CD4-positive, alpha-beta T cell (primary cell): ENCODE data around the gene OXA1L. TPM values are rescaled to one million over a fixed set of nuclear protein-coding genes. Genes with fewer than 3 reads are reported as not detected.

Experiments
- ATAC-seq: fragments of 200-7000 bp; cut with Tn5 transposase; one replicate; pipeline ENCODE4 v1.10.0; 2022; ENCODE audit warnings: mild to moderate bottlenecking; ENCODE audit not compliant: poor library complexity
- CTCF ChIA-PET: fragments of 350-600 bp; sonication (Branson Sonifier 250); formaldehyde crosslinking; loops from one replicate; lab custom pipeline; 2021; ENCODE audit warnings: antibody characterized with exemption, inconsistent platforms; lab: Charles Lee
- POLR2A ChIA-PET: fragments of 350-600 bp; sonication (Branson Sonifier 250); formaldehyde crosslinking; loops from one replicate; lab custom pipeline; 2021; ENCODE audit warnings: antibody characterized with exemption, inconsistent platforms; lab: Charles Lee
- DNase-seq, 14 experiments: peaks; one replicate each; pipeline ENCODE4 v3.0.0-alpha.2; 2013 to 2020; ENCODE audit warnings: mixed read lengths in 2 of 14
- H3K27ac ChIP-seq, 2 donors: one replicate each; pipeline versions ENCODE4 v1.5.1 to v1.7.0; 2013; ENCODE audit warnings: low read length in 2 of 2, low read depth in 1 of 2, mild to moderate bottlenecking in 1 of 2
- H3K27me3 ChIP-seq, 2 experiments: 1 replicate in 1 of 2; 2 replicates in 1 of 2; pipeline versions ENCODE4 v1.6.1 to v1.7.0; 2013; ENCODE audit warnings: low read length in 2 of 2, control low read depth in 1 of 2, mild to moderate bottlenecking in 1 of 2, moderate library complexity in 1 of 2; ENCODE audit not compliant: insufficient read depth in 2 of 2, control insufficient read depth in 1 of 2
- H3K36me3 ChIP-seq: one replicate; pipeline ENCODE4 v1.6.1; 2013; ENCODE audit warnings: low read length, control low read depth; ENCODE audit not compliant: insufficient read depth
- H3K4me1 ChIP-seq: one replicate; pipeline ENCODE4 v1.6.1; 2013; ENCODE audit warnings: low read length, control low read depth; ENCODE audit not compliant: insufficient read depth
- H3K4me3 ChIP-seq: one replicate; pipeline ENCODE4 v1.5.1; 2013; ENCODE audit warnings: mild to moderate bottlenecking, low read length, moderate library complexity
- H3K9me3 ChIP-seq, 2 experiments: 1 replicate in 1 of 2; 2 replicates in 1 of 2; pipeline versions ENCODE4 v1.6.1 to v1.7.0; 2013; ENCODE audit warnings: low read length in 2 of 2, mild to moderate bottlenecking in 2 of 2, control low read depth in 1 of 2, moderate library complexity in 1 of 2; ENCODE audit not compliant: control insufficient read depth in 1 of 2, insufficient read depth in 1 of 2
- H3K27ac Mint-ChIP-seq: one replicate; pipeline ENCODE4 v1.8.0; 2020; ENCODE audit warnings: mixed read lengths
- H3K27me3 Mint-ChIP-seq: one replicate; pipeline ENCODE4 v1.8.0; 2021; ENCODE audit warnings: mixed read lengths
- H3K36me3 Mint-ChIP-seq: one replicate; pipeline ENCODE4 v1.8.0; 2021; ENCODE audit warnings: low read depth, mixed read lengths
- H3K4me1 Mint-ChIP-seq: one replicate; pipeline ENCODE4 v1.8.0; 2021; ENCODE audit warnings: low read depth, mixed read lengths
- H3K4me3 Mint-ChIP-seq: one replicate; pipeline ENCODE4 v1.8.0; 2020; ENCODE audit warnings: mild to moderate bottlenecking, mixed read lengths
- H3K9me3 Mint-ChIP-seq: one replicate; pipeline ENCODE4 v1.8.0; 2020; ENCODE audit warnings: mixed read lengths
- intact Hi-C, 2 experiments: fragments of 100-400 bp; cut with DNase I in 1 of 2; cut with micrococcal nuclease in 1 of 2; formaldehyde crosslinking; loops; one replicate each; pipeline versions ENCODE4 v1.15.1 to v1.9.0; 2023 to 2025; cut with DNase I, micrococcal nuclease
- total RNA-seq, 174 experiments: library from RNA in 2 of 174; stranded (reverse) in 2 of 174; gene quantifications; one replicate each; pipeline ENCODE4 v1.2.3 and lab custom pipeline; 2021 to 2026
- TF ChIP-seq, protein P1 (sequence below): fragments of 200-600 bp; IDR thresholded peaks from one replicate; pipeline ENCODE4 v1.8.0; 2022; ENCODE audit warnings: antibody characterized with exemption, mild to moderate bottlenecking

The OXA1L gene
- total RNA-seq, 2 experiments from 2014 or later = 176 to 177 TPM

DNA sequence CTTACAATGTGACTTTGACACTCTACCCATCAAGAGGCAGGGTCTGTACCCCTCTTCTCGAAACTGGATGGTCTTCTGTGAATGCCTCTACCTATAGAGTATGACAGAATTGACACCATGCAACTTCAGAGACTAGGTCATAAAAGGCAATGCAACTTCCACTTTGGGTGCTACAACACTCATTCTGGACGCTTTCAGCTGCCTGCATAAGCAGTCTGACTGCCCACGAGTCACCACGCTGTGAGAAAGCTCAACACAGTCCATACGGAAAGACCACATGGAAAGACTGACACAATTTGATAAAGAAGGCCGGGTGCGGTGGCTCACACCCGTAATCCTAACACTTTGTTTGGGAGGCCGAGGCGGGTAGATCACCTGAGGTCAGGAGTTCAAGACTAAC lies 33.9 kb downstream of the OXA1L start:
- H3K27me3 Mint-ChIP-seq = peaks cover 49% of the 10 kb centered on the region
- intact Hi-C loops = loop anchor here in 1 of 2 experiments (5.0 to 10.0 kb wide), 2 partner anchors 58 to 186 kb away; no protein-coding TSS in a partner anchor

DNA sequence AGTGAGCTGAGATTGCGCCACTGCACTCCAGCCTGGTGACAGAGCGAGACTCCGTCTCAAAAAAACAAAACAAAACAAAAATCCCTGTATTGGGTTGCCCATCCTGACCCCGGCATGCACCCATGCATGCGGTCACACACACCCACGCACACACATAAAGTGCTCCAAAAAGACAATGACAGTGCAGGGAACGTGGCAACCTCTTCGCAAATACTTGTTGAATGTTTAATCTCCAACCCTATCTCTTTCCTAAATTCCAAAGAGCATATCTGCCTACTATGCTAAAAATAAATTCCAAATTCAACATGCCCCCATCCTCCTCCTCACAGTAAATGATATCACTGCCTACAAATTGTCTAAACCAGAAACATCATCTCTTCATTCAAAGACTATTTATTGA lies 35.2 kb downstream of the OXA1L start:
- TF ChIP-seq, protein P1, sequence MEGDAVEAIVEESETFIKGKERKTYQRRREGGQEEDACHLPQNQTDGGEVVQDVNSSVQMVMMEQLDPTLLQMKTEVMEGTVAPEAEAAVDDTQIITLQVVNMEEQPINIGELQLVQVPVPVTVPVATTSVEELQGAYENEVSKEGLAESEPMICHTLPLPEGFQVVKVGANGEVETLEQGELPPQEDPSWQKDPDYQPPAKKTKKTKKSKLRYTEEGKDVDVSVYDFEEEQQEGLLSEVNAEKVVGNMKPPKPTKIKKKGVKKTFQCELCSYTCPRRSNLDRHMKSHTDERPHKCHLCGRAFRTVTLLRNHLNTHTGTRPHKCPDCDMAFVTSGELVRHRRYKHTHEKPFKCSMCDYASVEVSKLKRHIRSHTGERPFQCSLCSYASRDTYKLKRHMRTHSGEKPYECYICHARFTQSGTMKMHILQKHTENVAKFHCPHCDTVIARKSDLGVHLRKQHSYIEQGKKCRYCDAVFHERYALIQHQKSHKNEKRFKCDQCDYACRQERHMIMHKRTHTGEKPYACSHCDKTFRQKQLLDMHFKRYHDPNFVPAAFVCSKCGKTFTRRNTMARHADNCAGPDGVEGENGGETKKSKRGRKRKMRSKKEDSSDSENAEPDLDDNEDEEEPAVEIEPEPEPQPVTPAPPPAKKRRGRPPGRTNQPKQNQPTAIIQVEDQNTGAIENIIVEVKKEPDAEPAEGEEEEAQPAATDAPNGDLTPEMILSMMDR = no peak
- H3K4me1 Mint-ChIP-seq = no peaks in the 10 kb centered on the region
- H3K27me3 Mint-ChIP-seq = peaks cover 45% of the 10 kb centered on the region
- Histone ChIP-seq H3K4me3 (no peak overlapping the region), H3K27ac (no peak overlapping the region), H3K27me3 (peaks cover 0 to 5% of the 10 kb centered on the region in 2 experiments), H3K36me3 (no peaks in the 10 kb centered on the region), H3K9me3 (no peaks in the 10 kb centered on the region), H3K4me1 (no peaks in the 10 kb centered on the region)
- intact Hi-C loops = loop anchor here in 1 of 2 experiments (5.0 to 10.0 kb wide), 2 partner anchors 59 to 187 kb away; no protein-coding TSS in a partner anchor
- DNase-seq = no peak
- ChIA-PET CTCF (no interaction called here), POLR2A (no interaction called here)
- H3K4me3 Mint-ChIP-seq = no peak overlapping the region
- no peak overlapping the region for H3K27ac Mint-ChIP-seq
- H3K36me3 Mint-ChIP-seq = no peaks in the 10 kb centered on the region
- no peak for ATAC-seq
- H3K9me3 Mint-ChIP-seq = no peaks in the 10 kb centered on the region

More for the DNA sequence above, 33.9 kb downstream of the OXA1L start:
- DNase-seq = no peak
- no peak for ATAC-seq
- ChIA-PET CTCF (no interaction called here), POLR2A (no interaction called here)
- no peak overlapping the region for H3K4me3 ChIP-seq
- Mint-ChIP-seq H3K27ac (no peak overlapping the region), H3K9me3 (no peaks in the 10 kb centered on the region), H3K36me3 (no peaks in the 10 kb centered on the region), H3K4me3 (no peak overlapping the region), H3K4me1 (no peaks in the 10 kb centered on the region)
- H3K27ac ChIP-seq = no peak overlapping the region
- H3K36me3 ChIP-seq = no peaks in the 10 kb centered on the region
- H3K9me3 ChIP-seq = no peaks in the 10 kb centered on the region
- TF ChIP-seq, protein P1 = no peak
- H3K4me1 ChIP-seq = no peaks in the 10 kb centered on the region
- peaks cover 0 to 5% of the 10 kb centered on the region in 2 experiments for H3K27me3 ChIP-seq

DNA sequence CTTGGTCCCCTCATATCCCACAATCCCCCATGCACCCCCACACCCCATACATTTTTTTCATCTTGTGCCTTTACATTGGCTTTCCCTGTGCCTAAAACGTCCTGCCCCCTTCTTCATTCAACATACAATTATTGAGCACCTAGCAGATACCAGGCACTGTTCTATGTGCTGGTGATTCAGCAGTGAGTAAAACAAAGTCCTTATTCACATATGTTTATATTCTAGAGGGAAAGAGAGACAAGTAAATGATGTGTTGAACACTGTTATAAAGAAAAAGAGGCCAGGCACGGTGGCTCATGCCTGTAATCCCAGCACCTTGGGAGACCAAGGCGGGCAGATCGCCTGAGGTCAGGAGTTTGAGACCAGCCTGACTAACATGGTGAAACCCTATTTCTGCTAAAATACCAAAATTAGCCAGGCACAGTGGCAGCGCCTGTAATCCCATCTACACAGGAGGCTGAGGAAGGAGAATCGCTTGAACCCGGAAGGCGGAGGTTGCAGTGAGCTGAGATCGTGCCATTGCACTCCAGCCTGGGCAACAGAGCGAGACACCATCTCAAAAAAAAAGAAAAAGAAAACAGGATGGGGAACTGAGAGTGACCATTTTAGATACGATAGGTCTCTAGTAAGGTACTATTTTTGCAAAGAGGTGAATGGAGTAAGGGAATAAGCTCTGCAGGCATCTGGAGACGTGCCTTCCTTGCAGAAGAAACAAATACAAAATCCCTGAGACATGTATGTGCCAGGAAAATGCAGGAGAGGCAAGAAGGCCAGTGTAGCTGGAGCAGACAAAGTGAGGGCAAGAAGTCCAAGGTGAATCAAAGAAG lies 36.6 kb downstream of the OXA1L start:
- no peak overlapping the region for H3K27ac ChIP-seq

More for the DNA sequence above, 36.6 kb downstream of the OXA1L start:
- Histone ChIP-seq H3K4me3 (no peak overlapping the region), H3K4me1 (no peaks in the 10 kb centered on the region), H3K36me3 (no peaks in the 10 kb centered on the region), H3K27me3 (peaks cover 0 to 5% of the 10 kb centered on the region in 2 experiments), H3K9me3 (no peaks in the 10 kb centered on the region)
- H3K4me1 Mint-ChIP-seq = no peaks in the 10 kb centered on the region
- ChIA-PET CTCF (no interaction called here), POLR2A (no interaction called here)
- H3K36me3 Mint-ChIP-seq = no peaks in the 10 kb centered on the region
- H3K9me3 Mint-ChIP-seq = no peaks in the 10 kb centered on the region
- TF ChIP-seq, protein P1 = no peak
- no peak for DNase-seq
- peaks cover 39% of the 10 kb centered on the region for H3K27me3 Mint-ChIP-seq
- intact Hi-C loops = loop anchor here in 1 of 2 experiments (5.0 to 10.0 kb wide), 2 partner anchors 61 to 188 kb away; no protein-coding TSS in a partner anchor
- H3K4me3 Mint-ChIP-seq = no peak overlapping the region
- no peak overlapping the region for H3K27ac Mint-ChIP-seq
- no peak for ATAC-seq
